ENCODE data around the gene CD52.

Gene CD52

DNA sequence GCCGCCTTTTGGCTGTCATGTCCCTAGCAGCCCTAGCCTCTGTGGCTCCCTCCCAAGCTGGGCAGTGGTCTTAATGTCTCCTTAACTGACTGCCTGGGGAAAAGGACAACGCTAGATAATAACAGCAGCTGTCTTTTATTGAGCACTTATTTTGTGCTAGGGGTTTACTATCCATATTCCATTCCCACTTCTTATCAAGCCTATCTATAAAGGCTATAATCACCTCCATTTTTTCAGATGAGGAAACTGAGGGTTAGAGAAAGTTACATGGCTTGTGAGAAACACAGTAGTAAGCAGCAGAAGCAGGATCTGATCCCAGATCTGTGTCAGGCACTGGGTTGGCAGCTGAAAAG, 31.7 kb upstream of the CD52 start:
- TF ChIP-seq ZNF37A (tag by site-specific recombination; IDR thresholded peaks at IDR 0.05) (no peak), ZNF664 (tag by site-specific recombination; IDR thresholded peaks at IDR 0.05) (peak; percentile 96), ZNF529 (tag by site-specific recombination; IDR thresholded peaks at IDR 0.05; ENCODE audit: insufficient replicate concordance) (no peak), ZFHX2 (tag by site-specific recombination; conservative IDR thresholded peaks at IDR 0.05) (no peak)
- TF ChIP-seq, protein P1, sequence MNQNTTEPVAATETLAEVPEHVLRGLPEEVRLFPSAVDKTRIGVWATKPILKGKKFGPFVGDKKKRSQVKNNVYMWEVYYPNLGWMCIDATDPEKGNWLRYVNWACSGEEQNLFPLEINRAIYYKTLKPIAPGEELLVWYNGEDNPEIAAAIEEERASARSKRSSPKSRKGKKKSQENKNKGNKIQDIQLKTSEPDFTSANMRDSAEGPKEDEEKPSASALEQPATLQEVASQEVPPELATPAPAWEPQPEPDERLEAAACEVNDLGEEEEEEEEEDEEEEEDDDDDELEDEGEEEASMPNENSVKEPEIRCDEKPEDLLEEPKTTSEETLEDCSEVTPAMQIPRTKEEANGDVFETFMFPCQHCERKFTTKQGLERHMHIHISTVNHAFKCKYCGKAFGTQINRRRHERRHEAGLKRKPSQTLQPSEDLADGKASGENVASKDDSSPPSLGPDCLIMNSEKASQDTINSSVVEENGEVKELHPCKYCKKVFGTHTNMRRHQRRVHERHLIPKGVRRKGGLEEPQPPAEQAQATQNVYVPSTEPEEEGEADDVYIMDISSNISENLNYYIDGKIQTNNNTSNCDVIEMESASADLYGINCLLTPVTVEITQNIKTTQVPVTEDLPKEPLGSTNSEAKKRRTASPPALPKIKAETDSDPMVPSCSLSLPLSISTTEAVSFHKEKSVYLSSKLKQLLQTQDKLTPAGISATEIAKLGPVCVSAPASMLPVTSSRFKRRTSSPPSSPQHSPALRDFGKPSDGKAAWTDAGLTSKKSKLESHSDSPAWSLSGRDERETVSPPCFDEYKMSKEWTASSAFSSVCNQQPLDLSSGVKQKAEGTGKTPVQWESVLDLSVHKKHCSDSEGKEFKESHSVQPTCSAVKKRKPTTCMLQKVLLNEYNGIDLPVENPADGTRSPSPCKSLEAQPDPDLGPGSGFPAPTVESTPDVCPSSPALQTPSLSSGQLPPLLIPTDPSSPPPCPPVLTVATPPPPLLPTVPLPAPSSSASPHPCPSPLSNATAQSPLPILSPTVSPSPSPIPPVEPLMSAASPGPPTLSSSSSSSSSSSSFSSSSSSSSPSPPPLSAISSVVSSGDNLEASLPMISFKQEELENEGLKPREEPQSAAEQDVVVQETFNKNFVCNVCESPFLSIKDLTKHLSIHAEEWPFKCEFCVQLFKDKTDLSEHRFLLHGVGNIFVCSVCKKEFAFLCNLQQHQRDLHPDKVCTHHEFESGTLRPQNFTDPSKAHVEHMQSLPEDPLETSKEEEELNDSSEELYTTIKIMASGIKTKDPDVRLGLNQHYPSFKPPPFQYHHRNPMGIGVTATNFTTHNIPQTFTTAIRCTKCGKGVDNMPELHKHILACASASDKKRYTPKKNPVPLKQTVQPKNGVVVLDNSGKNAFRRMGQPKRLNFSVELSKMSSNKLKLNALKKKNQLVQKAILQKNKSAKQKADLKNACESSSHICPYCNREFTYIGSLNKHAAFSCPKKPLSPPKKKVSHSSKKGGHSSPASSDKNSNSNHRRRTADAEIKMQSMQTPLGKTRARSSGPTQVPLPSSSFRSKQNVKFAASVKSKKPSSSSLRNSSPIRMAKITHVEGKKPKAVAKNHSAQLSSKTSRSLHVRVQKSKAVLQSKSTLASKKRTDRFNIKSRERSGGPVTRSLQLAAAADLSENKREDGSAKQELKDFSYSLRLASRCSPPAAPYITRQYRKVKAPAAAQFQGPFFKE (tag by site-specific recombination; IDR thresholded peaks at IDR 0.05; ENCODE audit: borderline replicate concordance): no peak
- H3K4me3 ChIP-seq (ENCODE audit: low read depth, low read length): no peak overlapping the region
- ChIA-PET CTCF (interaction anchor here (0.5 to 10.2 kb wide), 29 partner anchors 8 to 1124 kb away, joined by 3 to 203 read pairs (median 5); partner anchors contain the start of genes CD52, DHDDS and UBXN11), POLR2A (interaction anchor here (1.7 to 2.0 kb wide), 2 partner anchors 36 to 131 kb away, joined by 4 to 10 read pairs; no protein-coding TSS in a partner anchor)
- peaks cover 0 to 24% of the 10 kb centered on the region in 2 experiments; a peak in 1 of 3 replicates for H3K36me3 ChIP-seq (ENCODE audit: control insufficient read depth in 2 of 2, insufficient read depth in 1 of 2, low read length in 2 of 2)
- H3K27ac ChIP-seq (ENCODE audit: extremely low read depth, low read depth, low read length): no peak overlapping the region
- H3K9me3 ChIP-seq (ENCODE audit: control insufficient read depth, insufficient read depth, low read depth, low read length): no peaks in the 10 kb centered on the region
- no peaks in the 10 kb centered on the region for H3K4me1 ChIP-seq (ENCODE audit: control insufficient read depth, insufficient read depth, low read length)

DNA sequence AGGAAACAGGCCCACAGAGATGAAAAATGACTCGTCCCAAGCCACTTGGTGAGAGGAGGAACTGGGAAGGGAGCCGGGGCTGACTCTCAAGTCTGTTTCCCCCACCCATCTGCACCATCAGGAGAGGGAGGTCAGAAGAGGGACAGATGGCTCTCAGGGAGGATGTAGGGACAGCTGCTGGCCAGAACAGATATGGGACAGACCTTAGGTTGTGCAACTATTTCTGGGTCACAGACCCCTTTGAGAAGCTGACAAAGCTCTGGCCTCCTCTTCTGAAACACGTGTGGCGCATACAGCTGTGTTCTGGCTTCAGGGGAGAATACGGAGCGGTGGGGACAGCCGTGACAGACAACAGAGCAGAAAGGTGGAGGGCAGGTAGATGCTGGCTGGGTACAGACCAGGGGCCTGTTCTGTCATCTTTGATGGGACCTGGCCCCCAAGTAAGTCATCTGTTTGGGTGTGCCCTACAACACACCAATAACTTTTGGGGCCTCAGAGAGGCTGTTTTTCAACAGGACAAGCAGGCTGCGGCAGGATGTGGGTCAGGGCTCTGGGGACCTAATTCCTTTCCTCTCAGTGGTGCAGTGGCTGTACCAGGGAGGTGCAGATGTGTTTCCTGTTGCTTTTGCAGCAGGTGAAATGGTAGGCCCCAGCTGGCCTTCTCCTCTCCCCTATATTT, 30.6 kb upstream of the CD52 start:
- POLR2A ChIA-PET: no interaction called here

More for the DNA sequence above, 30.6 kb upstream of the CD52 start:
- TF ChIP-seq, protein P2, sequence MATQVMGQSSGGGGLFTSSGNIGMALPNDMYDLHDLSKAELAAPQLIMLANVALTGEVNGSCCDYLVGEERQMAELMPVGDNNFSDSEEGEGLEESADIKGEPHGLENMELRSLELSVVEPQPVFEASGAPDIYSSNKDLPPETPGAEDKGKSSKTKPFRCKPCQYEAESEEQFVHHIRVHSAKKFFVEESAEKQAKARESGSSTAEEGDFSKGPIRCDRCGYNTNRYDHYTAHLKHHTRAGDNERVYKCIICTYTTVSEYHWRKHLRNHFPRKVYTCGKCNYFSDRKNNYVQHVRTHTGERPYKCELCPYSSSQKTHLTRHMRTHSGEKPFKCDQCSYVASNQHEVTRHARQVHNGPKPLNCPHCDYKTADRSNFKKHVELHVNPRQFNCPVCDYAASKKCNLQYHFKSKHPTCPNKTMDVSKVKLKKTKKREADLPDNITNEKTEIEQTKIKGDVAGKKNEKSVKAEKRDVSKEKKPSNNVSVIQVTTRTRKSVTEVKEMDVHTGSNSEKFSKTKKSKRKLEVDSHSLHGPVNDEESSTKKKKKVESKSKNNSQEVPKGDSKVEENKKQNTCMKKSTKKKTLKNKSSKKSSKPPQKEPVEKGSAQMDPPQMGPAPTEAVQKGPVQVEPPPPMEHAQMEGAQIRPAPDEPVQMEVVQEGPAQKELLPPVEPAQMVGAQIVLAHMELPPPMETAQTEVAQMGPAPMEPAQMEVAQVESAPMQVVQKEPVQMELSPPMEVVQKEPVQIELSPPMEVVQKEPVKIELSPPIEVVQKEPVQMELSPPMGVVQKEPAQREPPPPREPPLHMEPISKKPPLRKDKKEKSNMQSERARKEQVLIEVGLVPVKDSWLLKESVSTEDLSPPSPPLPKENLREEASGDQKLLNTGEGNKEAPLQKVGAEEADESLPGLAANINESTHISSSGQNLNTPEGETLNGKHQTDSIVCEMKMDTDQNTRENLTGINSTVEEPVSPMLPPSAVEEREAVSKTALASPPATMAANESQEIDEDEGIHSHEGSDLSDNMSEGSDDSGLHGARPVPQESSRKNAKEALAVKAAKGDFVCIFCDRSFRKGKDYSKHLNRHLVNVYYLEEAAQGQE (tag by site-specific recombination; IDR thresholded peaks at IDR 0.05): no peak
- peak; percentile 98 for TF ChIP-seq ZNF600 (tag by site-specific recombination; IDR thresholded peaks at IDR 0.05)
- TF ChIP-seq, protein P3, sequence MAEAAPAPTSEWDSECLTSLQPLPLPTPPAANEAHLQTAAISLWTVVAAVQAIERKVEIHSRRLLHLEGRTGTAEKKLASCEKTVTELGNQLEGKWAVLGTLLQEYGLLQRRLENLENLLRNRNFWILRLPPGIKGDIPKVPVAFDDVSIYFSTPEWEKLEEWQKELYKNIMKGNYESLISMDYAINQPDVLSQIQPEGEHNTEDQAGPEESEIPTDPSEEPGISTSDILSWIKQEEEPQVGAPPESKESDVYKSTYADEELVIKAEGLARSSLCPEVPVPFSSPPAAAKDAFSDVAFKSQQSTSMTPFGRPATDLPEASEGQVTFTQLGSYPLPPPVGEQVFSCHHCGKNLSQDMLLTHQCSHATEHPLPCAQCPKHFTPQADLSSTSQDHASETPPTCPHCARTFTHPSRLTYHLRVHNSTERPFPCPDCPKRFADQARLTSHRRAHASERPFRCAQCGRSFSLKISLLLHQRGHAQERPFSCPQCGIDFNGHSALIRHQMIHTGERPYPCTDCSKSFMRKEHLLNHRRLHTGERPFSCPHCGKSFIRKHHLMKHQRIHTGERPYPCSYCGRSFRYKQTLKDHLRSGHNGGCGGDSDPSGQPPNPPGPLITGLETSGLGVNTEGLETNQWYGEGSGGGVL (tag by site-specific recombination; IDR thresholded peaks at IDR 0.05): peak; percentile 26; the same call in 1 of the 2 replicates
- H3K4me3 ChIP-seq (ENCODE audit: low read depth, low read length): no peak overlapping the region
- CTCF ChIA-PET: interaction anchor here (0.6 to 10.2 kb wide), 7 partner anchors 11 to 216 kb away, joined by 3 to 203 read pairs (median 35); partner anchors contain the start of genes CD52 and UBXN11
- no peak overlapping the region for H3K27ac ChIP-seq (ENCODE audit: extremely low read depth, low read depth, low read length)
- H3K36me3 ChIP-seq (ENCODE audit: control insufficient read depth in 2 of 2, insufficient read depth in 1 of 2, low read length in 2 of 2): peaks cover 0 to 15% of the 10 kb centered on the region in 2 experiments; a peak in 1 of 3 replicates
- no peaks in the 10 kb centered on the region for H3K9me3 ChIP-seq (ENCODE audit: control insufficient read depth, insufficient read depth, low read depth, low read length)
- H3K4me1 ChIP-seq (ENCODE audit: control insufficient read depth, insufficient read depth, low read length): no peaks in the 10 kb centered on the region

Measured in HEK293 (cell line).